ENCODE results near the gene SLC9C1. TPM values are rescaled to one million over a fixed set of nuclear protein-coding genes. Genes with fewer than 3 reads are reported as not detected.

Gene SLC9C1
- total RNA-seq, 1 donor = 0.45 TPM

- no peak overlapping the region for H3K4me3 ChIP-seq (ENCODE audit: low read depth, low read length)
- TF ChIP-seq, protein P1, sequence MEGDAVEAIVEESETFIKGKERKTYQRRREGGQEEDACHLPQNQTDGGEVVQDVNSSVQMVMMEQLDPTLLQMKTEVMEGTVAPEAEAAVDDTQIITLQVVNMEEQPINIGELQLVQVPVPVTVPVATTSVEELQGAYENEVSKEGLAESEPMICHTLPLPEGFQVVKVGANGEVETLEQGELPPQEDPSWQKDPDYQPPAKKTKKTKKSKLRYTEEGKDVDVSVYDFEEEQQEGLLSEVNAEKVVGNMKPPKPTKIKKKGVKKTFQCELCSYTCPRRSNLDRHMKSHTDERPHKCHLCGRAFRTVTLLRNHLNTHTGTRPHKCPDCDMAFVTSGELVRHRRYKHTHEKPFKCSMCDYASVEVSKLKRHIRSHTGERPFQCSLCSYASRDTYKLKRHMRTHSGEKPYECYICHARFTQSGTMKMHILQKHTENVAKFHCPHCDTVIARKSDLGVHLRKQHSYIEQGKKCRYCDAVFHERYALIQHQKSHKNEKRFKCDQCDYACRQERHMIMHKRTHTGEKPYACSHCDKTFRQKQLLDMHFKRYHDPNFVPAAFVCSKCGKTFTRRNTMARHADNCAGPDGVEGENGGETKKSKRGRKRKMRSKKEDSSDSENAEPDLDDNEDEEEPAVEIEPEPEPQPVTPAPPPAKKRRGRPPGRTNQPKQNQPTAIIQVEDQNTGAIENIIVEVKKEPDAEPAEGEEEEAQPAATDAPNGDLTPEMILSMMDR (IDR thresholded peaks at IDR 0.05; ENCODE audit: insufficient read depth, low read length) = no peak
- no peak for DNase-seq (ENCODE audit: low read depth)
Measured at GRCh38 chr3:112321867-112322652, 28.0 kb upstream of the SLC9C1 start.

GRCh38 chr3:112320691-112321090 lies 26.7 kb upstream of the SLC9C1 start:
- TF ChIP-seq, protein P1 (IDR thresholded peaks at IDR 0.05; ENCODE audit: insufficient read depth, low read length) = no peak
- DNase-seq (ENCODE audit: low read depth) = no peak
- H3K4me3 ChIP-seq (ENCODE audit: low read depth, low read length) = no peak overlapping the region

GRCh38 chr3:112319516-112320276 lies 25.7 kb upstream of the SLC9C1 start:
- no peak overlapping the region for H3K4me3 ChIP-seq (ENCODE audit: low read depth, low read length)
- peak; percentile 18 for DNase-seq (ENCODE audit: low read depth)
- TF ChIP-seq, protein P1 (IDR thresholded peaks at IDR 0.05; ENCODE audit: insufficient read depth, low read length) = no peak

DNA sequence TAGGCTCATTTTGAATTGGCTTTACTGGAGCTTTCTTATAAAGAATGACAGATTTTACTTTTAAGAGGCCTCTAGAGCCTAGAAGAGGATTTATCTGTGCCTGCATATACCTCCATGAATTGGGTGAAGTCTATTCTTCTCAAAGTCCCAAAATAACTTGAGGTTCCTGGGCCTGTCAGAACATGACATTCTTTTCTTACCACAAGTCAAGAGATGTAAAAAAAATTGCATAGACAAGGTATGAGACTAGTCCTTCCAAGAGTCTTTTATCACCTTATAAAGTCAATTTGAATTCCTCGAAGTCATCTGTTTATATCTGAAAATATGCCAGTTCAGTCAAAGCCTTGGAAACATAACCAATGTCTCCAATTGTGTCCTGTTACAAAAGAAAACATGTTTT lies 21.8 kb upstream of the SLC9C1 start:
- no peak overlapping the region for H3K4me3 ChIP-seq (ENCODE audit: low read depth, low read length)
- TF ChIP-seq, protein P1 (IDR thresholded peaks at IDR 0.05; ENCODE audit: insufficient read depth, low read length) = no peak
- DNase-seq (ENCODE audit: low read depth) = no peak

- no peak overlapping the region for H3K4me3 ChIP-seq (ENCODE audit: low read depth, low read length)
- DNase-seq (ENCODE audit: low read depth) = no peak
- TF ChIP-seq, protein P1 (IDR thresholded peaks at IDR 0.05; ENCODE audit: insufficient read depth, low read length) = no peak
Measured at GRCh38 chr3:112314649-112315048, 20.6 kb upstream of the SLC9C1 start.

- TF ChIP-seq, protein P1 (IDR thresholded peaks at IDR 0.05; ENCODE audit: insufficient read depth, low read length) = no peak
- DNase-seq (ENCODE audit: low read depth) = peak; percentile 67
- H3K4me3 ChIP-seq (ENCODE audit: low read depth, low read length) = no peak overlapping the region
Measured at GRCh38 chr3:112308151-112308911, 14.3 kb upstream of the SLC9C1 start.
